ENCODE data around the gene FITM1. TPM values are rescaled to one million over a fixed set of nuclear protein-coding genes. Genes with fewer than 3 reads are reported as not detected.

The FITM1 gene
- polyA plus RNA-seq, 2 of the 4 experiments (the other 2 are of a cell fraction), result 0.06 TPM; not detected in 1

GRCh38 chr14:24160499-24160849 lies 30.0 kb downstream of the FITM1 start:
- FAIRE-seq, result no peak
- Histone ChIP-seq H3K4me2 (peak overlapping the region; percentile 92), H3K4me3 (no peak overlapping the region), H3K4me1 (peaks cover 25% of the 10 kb centered on the region), H3K27ac (peak overlapping the region; percentile 79 to 86; a peak in 5 of 6 replicates), H3K9me3 (no peaks in the 10 kb centered on the region)
- POLR2A ChIA-PET, result interaction anchor here (0.6 to 2.4 kb wide), 9 partner anchors 9 to 97 kb away, joined by 3 to 16 read pairs (median 6); partner anchors contain the start of genes DCAF11, EMC9, NRL and PCK2
- CTCF ChIA-PET, result interaction anchor here (0.5 to 7.0 kb wide), 40 partner anchors 10 to 843 kb away, joined by 3 to 168 read pairs (median 5); partner anchors contain the start of genes CARMIL3, DCAF11, EMC9 and FITM1
- 98% methylated on average over 4 of the region's 4 CpGs for WGBS (ENCODE audit: missing lambda C conversion rate)
- DNase-seq (ENCODE audit: low read depth in 1 of 2, low spot score in 1 of 2), result no peak
- no peak; a peak in 2 of 6 replicates for ATAC-seq
- TF ChIP-seq FOSL2 (IDR thresholded peaks at IDR 0.05), result no peak
- no peak for TF ChIP-seq FOSL2 (CRISPR knock-in tag; IDR thresholded peaks at IDR 0.05)
- no peak for TF ChIP-seq MAFK (IDR thresholded peaks at IDR 0.05; ENCODE audit: partially characterized antibody)
- TF ChIP-seq CBX8 (IDR thresholded peaks at IDR 0.05), result no peak
- no peak for TF ChIP-seq EHF (CRISPR knock-in tag; IDR thresholded peaks at IDR 0.05)
- TF ChIP-seq SREBF2 (IDR thresholded peaks at IDR 0.05), result no peak

DNA sequence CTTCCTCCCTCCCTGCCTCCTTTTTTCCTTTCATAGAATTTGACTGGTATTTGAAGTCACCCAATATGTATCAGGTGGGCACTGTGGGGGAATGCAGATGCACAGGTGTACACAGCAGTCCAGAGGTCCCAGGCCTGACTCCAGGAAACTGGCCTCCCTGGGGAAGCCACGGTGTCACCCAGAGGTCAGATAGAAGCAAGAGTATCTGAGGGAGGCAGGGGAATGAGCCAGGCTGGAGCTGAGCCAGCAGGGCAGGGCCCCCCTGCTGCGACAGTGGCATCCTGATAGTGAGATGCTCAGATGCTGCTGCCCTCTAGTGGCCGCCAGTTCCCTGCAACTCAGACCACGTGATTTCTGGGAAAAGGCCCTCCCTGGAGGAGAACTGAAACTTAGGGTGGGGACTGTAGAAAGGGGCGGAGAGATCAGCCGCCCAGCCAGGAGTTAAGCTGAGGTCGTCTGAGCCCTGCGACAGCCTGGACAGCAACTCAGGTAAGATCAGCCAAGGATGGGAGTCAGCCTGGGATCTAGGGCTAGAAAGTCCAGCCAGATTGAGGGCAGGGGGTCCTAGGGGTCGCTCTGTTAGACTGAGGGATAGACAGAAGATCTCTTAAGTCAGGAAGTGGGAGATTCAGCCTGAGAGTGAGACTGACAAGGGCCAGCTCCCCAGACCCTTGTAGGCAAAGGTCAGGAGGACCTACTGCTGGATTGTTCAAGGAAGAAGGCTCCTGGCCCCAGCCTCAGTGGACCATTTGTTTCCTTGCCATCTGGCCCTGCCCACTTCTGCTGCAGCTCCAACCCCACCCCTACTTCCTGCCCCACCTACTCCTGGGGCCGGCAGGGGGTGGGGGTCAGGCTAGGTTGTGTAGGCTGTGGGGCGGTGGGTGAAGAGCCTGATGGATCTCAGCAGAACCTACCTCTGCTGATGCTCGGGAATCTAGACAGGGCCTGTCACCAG lies 30.7 kb downstream of the FITM1 start, which contains the start of gene IRF9:
Gene IRF9, plus strand, starts transcription at position 416 of the 955 bp plus-strand sequence. CDS start 880 bp downstream, outside the sequence.
- peaks cover 25% of the 10 kb centered on the region for H3K4me1 ChIP-seq
- ChIA-PET POLR2A (interaction anchor here (0.6 to 2.4 kb wide), 9 partner anchors 10 to 82 kb away, joined by 3 to 16 read pairs (median 6); partner anchors contain the start of genes DCAF11, EMC9, NRL and PCK2), CTCF (interaction anchor here (0.8 to 7.0 kb wide), 39 partner anchors 9 to 572 kb away, joined by 3 to 168 read pairs (median 5); partner anchors contain the start of genes CARMIL3, DCAF11, EMC9 and FITM1)
- H3K4me2 ChIP-seq, result peak within 1 kb of the TSS; percentile 92
- 10% methylated on average over 10 of the region's 12 CpGs for WGBS (ENCODE audit: missing lambda C conversion rate)
- DNase-seq (ENCODE audit: low read depth in 1 of 2, low spot score in 1 of 2) (peak; percentile 95 to 96), ATAC-seq (peak; percentile 79 to 94), FAIRE-seq (no peak)
- H3K27ac ChIP-seq, result peak within 1 kb of the TSS; percentile 86 to 91
- no peaks in the 10 kb centered on the region for H3K9me3 ChIP-seq
- H3K4me3 ChIP-seq, result peak within 1 kb of the TSS; percentile 47
- TF ChIP-seq KDM5A (IDR thresholded peaks at IDR 0.05) (no peak), JUN (IDR thresholded peaks at IDR 0.05) (peak; percentile 62 to 79; a peak in 4 of 5 replicates), RAD21 (conservative IDR thresholded peaks at IDR 0.05 in 1 of 2, IDR thresholded peaks at IDR 0.05 in 1 of 2) (peak; percentile 72 to 78), MAFK (IDR thresholded peaks at IDR 0.05; ENCODE audit: partially characterized antibody) (peak; percentile 19), RNF2 (IDR thresholded peaks at IDR 0.05; ENCODE audit: borderline replicate concordance, low read depth) (no peak), MAX (IDR thresholded peaks at IDR 0.05) (peak; percentile 87), HOXB5 (CRISPR knock-in tag; IDR thresholded peaks at IDR 0.05) (no peak), BCL3 (IDR thresholded peaks at IDR 0.05) (0 out of 3 replicates have a peak, but pooled peaks have one; percentile 40), SMC3 (IDR thresholded peaks at IDR 0.05) (peak; percentile 77), HMGXB4 (CRISPR knock-in tag; IDR thresholded peaks at IDR 0.05; ENCODE audit: borderline replicate concordance) (no peak), NFE2L2 (conservative IDR thresholded peaks at IDR 0.05; ENCODE audit: low read length) (no peak), RCOR1 (IDR thresholded peaks at IDR 0.05; ENCODE audit: low read depth, low read length) (no peak), CEBPB (IDR thresholded peaks at IDR 0.05) (no peak), SREBF2 (IDR thresholded peaks at IDR 0.05) (no peak), PBX3 (IDR thresholded peaks at IDR 0.05) (peak; percentile 35; the same call in 1 of the 2 replicates), RARB (CRISPR knock-in tag; IDR thresholded peaks at IDR 0.05) (no peak), GATA3 (IDR thresholded peaks at IDR 0.05; ENCODE audit: borderline replicate concordance) (0 out of 2 replicates have a peak, but pooled peaks have one; percentile 23), MAZ (IDR thresholded peaks at IDR 0.05; ENCODE audit: borderline replicate concordance, low read depth, low read length) (no peak), KDM1A (IDR thresholded peaks at IDR 0.05; ENCODE audit: low read depth) (no peak)
- TF ChIP-seq, protein P1, sequence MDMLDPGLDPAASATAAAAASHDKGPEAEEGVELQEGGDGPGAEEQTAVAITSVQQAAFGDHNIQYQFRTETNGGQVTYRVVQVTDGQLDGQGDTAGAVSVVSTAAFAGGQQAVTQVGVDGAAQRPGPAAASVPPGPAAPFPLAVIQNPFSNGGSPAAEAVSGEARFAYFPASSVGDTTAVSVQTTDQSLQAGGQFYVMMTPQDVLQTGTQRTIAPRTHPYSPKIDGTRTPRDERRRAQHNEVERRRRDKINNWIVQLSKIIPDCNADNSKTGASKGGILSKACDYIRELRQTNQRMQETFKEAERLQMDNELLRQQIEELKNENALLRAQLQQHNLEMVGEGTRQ (IDR thresholded peaks at IDR 0.05), result peak; percentile 92
- TF ChIP-seq, protein P2, sequence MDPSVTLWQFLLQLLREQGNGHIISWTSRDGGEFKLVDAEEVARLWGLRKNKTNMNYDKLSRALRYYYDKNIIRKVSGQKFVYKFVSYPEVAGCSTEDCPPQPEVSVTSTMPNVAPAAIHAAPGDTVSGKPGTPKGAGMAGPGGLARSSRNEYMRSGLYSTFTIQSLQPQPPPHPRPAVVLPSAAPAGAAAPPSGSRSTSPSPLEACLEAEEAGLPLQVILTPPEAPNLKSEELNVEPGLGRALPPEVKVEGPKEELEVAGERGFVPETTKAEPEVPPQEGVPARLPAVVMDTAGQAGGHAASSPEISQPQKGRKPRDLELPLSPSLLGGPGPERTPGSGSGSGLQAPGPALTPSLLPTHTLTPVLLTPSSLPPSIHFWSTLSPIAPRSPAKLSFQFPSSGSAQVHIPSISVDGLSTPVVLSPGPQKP (IDR thresholded peaks at IDR 0.05; ENCODE audit: low read depth, low read length), result no peak
- TF ChIP-seq, protein P3, sequence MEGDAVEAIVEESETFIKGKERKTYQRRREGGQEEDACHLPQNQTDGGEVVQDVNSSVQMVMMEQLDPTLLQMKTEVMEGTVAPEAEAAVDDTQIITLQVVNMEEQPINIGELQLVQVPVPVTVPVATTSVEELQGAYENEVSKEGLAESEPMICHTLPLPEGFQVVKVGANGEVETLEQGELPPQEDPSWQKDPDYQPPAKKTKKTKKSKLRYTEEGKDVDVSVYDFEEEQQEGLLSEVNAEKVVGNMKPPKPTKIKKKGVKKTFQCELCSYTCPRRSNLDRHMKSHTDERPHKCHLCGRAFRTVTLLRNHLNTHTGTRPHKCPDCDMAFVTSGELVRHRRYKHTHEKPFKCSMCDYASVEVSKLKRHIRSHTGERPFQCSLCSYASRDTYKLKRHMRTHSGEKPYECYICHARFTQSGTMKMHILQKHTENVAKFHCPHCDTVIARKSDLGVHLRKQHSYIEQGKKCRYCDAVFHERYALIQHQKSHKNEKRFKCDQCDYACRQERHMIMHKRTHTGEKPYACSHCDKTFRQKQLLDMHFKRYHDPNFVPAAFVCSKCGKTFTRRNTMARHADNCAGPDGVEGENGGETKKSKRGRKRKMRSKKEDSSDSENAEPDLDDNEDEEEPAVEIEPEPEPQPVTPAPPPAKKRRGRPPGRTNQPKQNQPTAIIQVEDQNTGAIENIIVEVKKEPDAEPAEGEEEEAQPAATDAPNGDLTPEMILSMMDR (IDR thresholded peaks at IDR 0.05), result peak; percentile 92

Data from A549 (cell line).